SK-N-SH treated with all-trans-retinoic acid at 6 μM for 48 hours (cell line): ENCODE measurements around the gene RRBP1.

Source experiments
- ATAC-seq: fragments of 200-7000 bp; cut with Tn5 transposase; 3 replicates; pipeline ENCODE4 v1.9.1; 2020; ENCODE audit warnings: mild to moderate bottlenecking, moderate library complexity
- ARNTL ChIP-seq: fragments of 450-650 bp; formaldehyde crosslinking; IDR thresholded peaks from 2 replicates; pipeline ENCODE4 v1.5.0; 2020; ENCODE audit warnings: low read depth, mild to moderate bottlenecking, moderate library complexity, borderline replicate concordance
- BACH2 ChIP-seq: fragments of 250-450 bp; sonication (Bioruptor Pico); IDR thresholded peaks from 2 replicates; pipeline ENCODE4 v1.9.0; 2021; ENCODE audit warnings: mild to moderate bottlenecking, borderline replicate concordance
- CSDC2 ChIP-seq: fragments of 250-450 bp; sonication (Bioruptor Pico); IDR thresholded peaks from 2 replicates; pipeline ENCODE4 v1.5.0; 2020; ENCODE audit warnings: mild to moderate bottlenecking, moderate library complexity
- ESRRG ChIP-seq: fragments of 250-450 bp; sonication (Bioruptor Pico); IDR thresholded peaks from 2 replicates; pipeline ENCODE4 v1.6.1; 2021; ENCODE audit warnings: mild to moderate bottlenecking
- GLIS3 ChIP-seq: fragments of 250-450 bp; sonication (Bioruptor Pico); IDR thresholded peaks from 2 replicates; pipeline ENCODE4 v1.5.0; 2020; ENCODE audit warnings: mild to moderate bottlenecking, moderate library complexity
- ISL1 ChIP-seq: fragments of 250-450 bp; sonication (Bioruptor Pico); IDR thresholded peaks from 2 replicates; pipeline ENCODE4 v2.1.2; 2022; ENCODE audit warnings: mild to moderate bottlenecking, moderate library complexity
- OSR1 ChIP-seq: fragments of 250-450 bp; sonication (Bioruptor Pico); IDR thresholded peaks from 2 replicates; pipeline ENCODE4 v1.8.0; 2022; ENCODE audit warnings: moderate library complexity, mild to moderate bottlenecking, inconsistent platforms
- RARB ChIP-seq: fragments of 250-450 bp; sonication (Bioruptor Pico); IDR thresholded peaks from 2 replicates; pipeline ENCODE4 v1.8.0; 2021; ENCODE audit warnings: mild to moderate bottlenecking, moderate library complexity
- SNAI2 ChIP-seq: fragments of 250-450 bp; sonication (Bioruptor Pico); IDR thresholded peaks from 2 replicates; pipeline ENCODE4 v1.5.0; 2020; ENCODE audit warnings: mild to moderate bottlenecking, moderate library complexity
- TCF4 ChIP-seq: fragments of 250-450 bp; sonication (Bioruptor Pico); IDR thresholded peaks from 2 replicates; pipeline ENCODE4 v1.8.0; 2021; ENCODE audit warnings: mild to moderate bottlenecking, moderate library complexity, borderline replicate concordance
- TOX ChIP-seq: fragments of 250-450 bp; sonication (Bioruptor Pico); IDR thresholded peaks from 2 replicates; pipeline ENCODE4 v1.8.0; 2021; ENCODE audit warnings: mild to moderate bottlenecking, moderate library complexity, borderline replicate concordance
- ZC3H10 ChIP-seq: fragments of 250-450 bp; sonication (Bioruptor Pico); IDR thresholded peaks from 2 replicates; pipeline ENCODE4 v1.5.1; 2021; ENCODE audit warnings: mild to moderate bottlenecking, moderate library complexity
- ZFP3 ChIP-seq: fragments of 250-450 bp; sonication (Bioruptor Pico); IDR thresholded peaks from 2 replicates; pipeline ENCODE4 v1.5.0; 2020; ENCODE audit warnings: mild to moderate bottlenecking, moderate library complexity
- ZFP30 ChIP-seq: fragments of 450-650 bp; formaldehyde crosslinking; IDR thresholded peaks from 2 replicates; pipeline ENCODE4 v1.5.0; 2022; ENCODE audit warnings: mild to moderate bottlenecking, moderate library complexity
- ZNF565 ChIP-seq: fragments of 450-650 bp; formaldehyde crosslinking; conservative IDR thresholded peaks from 2 replicates; pipeline ENCODE4 v1.5.0; 2020; ENCODE audit warnings: low read depth, mild to moderate bottlenecking, moderate library complexity
- ZNF70 ChIP-seq: fragments of 450-650 bp; formaldehyde crosslinking; IDR thresholded peaks from 2 replicates; pipeline ENCODE4 v1.5.0; 2020; ENCODE audit warnings: mild to moderate bottlenecking, moderate library complexity
- TF ChIP-seq, protein P1 (sequence below): fragments of 250-450 bp; sonication (Bioruptor Pico); IDR thresholded peaks from 2 replicates; pipeline ENCODE4 v1.5.0; 2020; ENCODE audit warnings: mild to moderate bottlenecking, moderate library complexity
- TF ChIP-seq, protein P2 (sequence below): fragments of 250-450 bp; sonication (Bioruptor Pico); IDR thresholded peaks from 2 replicates; pipeline ENCODE4 v1.8.0; 2020; ENCODE audit warnings: mild to moderate bottlenecking, moderate library complexity, borderline replicate concordance
- TF ChIP-seq, protein P3 (sequence below): fragments of 250-450 bp; sonication (Bioruptor Pico); IDR thresholded peaks from 2 replicates; pipeline ENCODE4 v1.5.1; 2020; ENCODE audit warnings: low read depth, mild to moderate bottlenecking, moderate library complexity
- TF ChIP-seq, protein P4 (sequence below): fragments of 250-450 bp; sonication (Bioruptor Pico); IDR thresholded peaks from 2 replicates; pipeline ENCODE4 v1.5.1; 2021; ENCODE audit warnings: mild to moderate bottlenecking, moderate library complexity

The RRBP1 gene

DNA sequence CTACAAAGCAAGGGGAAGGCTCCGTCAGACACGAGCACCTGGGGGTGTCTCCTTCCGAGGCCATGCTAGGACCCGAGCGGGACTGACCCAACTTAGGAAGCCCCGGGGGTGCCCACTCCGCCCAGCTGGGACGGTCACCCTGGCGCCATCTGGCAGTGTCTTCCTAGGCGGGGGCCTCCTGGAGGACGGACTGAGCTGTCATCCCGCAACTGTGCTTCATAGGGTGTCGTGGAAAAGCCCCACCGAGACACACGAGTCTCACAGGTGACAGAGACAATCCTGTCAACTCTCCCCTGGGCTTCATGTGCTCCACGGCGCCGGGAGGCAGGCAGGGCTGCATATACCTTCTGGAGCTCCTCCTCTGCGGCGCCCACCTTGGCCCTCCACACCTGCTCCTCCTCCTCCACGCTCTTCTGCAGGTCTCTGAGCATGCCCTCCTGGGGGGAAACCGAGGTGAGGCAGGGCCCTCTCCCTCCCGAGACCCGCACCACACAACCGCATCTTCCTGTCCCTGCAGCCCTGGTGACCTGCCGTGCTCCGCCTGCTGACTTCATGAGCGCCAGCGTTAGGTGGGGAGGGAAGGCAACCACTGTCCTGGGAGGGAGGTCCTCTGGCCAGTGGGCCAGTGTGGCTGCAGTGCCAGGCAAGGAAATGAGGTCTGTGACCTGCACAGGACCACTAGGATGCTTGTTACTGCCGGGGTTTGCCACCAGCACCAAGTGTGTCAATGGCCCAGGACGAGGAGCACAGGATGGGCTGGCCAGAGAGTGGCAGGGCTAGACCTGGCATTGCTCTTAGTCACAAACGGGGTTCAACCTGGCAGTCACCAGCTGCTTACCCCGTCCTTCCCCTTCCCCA lies 61.4 kb downstream of the RRBP1 start:
- TF ChIP-seq ZFP3 (CRISPR knock-in tag) (no peak), ESRRG (CRISPR knock-in tag) (no peak), ZC3H10 (no peak), ARNTL (CRISPR knock-in tag) (no peak), BACH2 (CRISPR knock-in tag) (no peak), CSDC2 (CRISPR knock-in tag) (no peak), RARB (CRISPR knock-in tag) (no peak), ZFP30 (CRISPR knock-in tag) (no peak), ZNF70 (CRISPR knock-in tag) (no peak), GLIS3 (no peak), TOX (no peak), ISL1 (CRISPR knock-in tag) (no peak), OSR1 (CRISPR knock-in tag) (no peak), TCF4 (CRISPR knock-in tag) (no peak)
- TF ChIP-seq, protein P1, sequence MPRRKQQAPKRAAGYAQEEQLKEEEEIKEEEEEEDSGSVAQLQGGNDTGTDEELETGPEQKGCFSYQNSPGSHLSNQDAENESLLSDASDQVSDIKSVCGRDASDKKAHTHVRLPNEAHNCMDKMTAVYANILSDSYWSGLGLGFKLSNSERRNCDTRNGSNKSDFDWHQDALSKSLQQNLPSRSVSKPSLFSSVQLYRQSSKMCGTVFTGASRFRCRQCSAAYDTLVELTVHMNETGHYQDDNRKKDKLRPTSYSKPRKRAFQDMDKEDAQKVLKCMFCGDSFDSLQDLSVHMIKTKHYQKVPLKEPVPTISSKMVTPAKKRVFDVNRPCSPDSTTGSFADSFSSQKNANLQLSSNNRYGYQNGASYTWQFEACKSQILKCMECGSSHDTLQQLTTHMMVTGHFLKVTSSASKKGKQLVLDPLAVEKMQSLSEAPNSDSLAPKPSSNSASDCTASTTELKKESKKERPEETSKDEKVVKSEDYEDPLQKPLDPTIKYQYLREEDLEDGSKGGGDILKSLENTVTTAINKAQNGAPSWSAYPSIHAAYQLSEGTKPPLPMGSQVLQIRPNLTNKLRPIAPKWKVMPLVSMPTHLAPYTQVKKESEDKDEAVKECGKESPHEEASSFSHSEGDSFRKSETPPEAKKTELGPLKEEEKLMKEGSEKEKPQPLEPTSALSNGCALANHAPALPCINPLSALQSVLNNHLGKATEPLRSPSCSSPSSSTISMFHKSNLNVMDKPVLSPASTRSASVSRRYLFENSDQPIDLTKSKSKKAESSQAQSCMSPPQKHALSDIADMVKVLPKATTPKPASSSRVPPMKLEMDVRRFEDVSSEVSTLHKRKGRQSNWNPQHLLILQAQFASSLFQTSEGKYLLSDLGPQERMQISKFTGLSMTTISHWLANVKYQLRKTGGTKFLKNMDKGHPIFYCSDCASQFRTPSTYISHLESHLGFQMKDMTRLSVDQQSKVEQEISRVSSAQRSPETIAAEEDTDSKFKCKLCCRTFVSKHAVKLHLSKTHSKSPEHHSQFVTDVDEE (CRISPR knock-in tag): no peak
- TF ChIP-seq, protein P2, sequence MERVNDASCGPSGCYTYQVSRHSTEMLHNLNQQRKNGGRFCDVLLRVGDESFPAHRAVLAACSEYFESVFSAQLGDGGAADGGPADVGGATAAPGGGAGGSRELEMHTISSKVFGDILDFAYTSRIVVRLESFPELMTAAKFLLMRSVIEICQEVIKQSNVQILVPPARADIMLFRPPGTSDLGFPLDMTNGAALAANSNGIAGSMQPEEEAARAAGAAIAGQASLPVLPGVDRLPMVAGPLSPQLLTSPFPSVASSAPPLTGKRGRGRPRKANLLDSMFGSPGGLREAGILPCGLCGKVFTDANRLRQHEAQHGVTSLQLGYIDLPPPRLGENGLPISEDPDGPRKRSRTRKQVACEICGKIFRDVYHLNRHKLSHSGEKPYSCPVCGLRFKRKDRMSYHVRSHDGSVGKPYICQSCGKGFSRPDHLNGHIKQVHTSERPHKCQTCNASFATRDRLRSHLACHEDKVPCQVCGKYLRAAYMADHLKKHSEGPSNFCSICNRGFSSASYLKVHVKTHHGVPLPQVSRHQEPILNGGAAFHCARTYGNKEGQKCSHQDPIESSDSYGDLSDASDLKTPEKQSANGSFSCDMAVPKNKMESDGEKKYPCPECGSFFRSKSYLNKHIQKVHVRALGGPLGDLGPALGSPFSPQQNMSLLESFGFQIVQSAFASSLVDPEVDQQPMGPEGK (CRISPR knock-in tag): no peak
- TF ChIP-seq, protein P3, sequence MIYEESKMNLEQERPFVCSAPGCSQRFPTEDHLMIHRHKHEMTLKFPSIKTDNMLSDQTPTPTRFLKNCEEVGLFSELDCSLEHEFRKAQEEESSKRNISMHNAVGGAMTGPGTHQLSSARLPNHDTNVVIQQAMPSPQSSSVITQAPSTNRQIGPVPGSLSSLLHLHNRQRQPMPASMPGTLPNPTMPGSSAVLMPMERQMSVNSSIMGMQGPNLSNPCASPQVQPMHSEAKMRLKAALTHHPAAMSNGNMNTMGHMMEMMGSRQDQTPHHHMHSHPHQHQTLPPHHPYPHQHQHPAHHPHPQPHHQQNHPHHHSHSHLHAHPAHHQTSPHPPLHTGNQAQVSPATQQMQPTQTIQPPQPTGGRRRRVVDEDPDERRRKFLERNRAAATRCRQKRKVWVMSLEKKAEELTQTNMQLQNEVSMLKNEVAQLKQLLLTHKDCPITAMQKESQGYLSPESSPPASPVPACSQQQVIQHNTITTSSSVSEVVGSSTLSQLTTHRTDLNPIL (CRISPR knock-in tag): no peak
- TF ChIP-seq, protein P4, sequence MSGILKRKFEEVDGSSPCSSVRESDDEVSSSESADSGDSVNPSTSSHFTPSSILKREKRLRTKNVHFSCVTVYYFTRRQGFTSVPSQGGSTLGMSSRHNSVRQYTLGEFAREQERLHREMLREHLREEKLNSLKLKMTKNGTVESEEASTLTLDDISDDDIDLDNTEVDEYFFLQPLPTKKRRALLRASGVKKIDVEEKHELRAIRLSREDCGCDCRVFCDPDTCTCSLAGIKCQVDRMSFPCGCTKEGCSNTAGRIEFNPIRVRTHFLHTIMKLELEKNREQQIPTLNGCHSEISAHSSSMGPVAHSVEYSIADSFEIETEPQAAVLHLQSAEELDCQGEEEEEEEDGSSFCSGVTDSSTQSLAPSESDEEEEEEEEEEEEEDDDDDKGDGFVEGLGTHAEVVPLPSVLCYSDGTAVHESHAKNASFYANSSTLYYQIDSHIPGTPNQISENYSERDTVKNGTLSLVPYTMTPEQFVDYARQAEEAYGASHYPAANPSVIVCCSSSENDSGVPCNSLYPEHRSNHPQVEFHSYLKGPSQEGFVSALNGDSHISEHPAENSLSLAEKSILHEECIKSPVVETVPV (CRISPR knock-in tag): no peak
- ATAC-seq: no peak

DNA sequence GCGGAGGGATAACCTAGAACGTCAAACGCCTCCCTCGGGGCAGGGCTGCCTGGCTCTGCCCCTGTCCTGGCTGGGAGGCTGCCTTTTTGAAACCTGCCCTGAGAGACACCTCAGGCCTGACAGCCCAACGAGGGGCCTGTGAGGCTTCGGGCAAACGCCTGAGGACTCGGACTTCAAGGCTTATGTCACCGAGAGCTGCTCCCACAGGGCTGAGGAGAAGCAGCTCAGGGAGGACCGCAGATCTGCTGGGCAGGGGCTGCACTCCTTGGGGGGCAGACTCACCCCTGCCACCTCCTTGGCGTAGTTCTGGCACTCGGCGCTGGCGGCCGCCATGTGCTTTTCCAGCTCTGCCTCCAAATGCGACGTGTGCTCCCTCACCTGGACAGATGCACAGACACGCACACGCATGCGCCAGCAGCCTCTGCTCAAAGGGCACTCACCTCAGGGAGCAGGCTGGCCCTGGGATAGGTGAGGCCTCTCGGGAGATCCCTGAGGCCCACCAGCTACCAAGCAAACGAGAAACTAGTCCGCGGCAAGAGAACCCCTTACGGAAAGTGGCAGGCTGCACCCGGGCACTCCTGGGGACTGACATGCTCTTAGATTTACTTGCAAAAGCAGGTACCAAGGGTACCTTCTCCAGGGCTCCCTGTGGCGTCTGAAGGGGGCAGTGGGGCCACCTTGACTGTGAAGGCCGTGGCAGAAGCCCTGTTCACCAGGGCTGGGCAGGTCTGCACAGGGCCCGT lies 62.5 kb downstream of the RRBP1 start:
- no peak for ATAC-seq
- TF ChIP-seq ZNF565 (no peak), SNAI2 (CRISPR knock-in tag) (no peak), ZNF70 (CRISPR knock-in tag) (no peak), ISL1 (CRISPR knock-in tag) (no peak), TOX (no peak), ARNTL (CRISPR knock-in tag) (no peak), CSDC2 (CRISPR knock-in tag) (no peak), RARB (CRISPR knock-in tag) (no peak)
- TF ChIP-seq, protein P3 (CRISPR knock-in tag): no peak
- TF ChIP-seq, protein P4 (CRISPR knock-in tag): no peak
- TF ChIP-seq, protein P2 (CRISPR knock-in tag): no peak
